H9 (cell line): ENCODE results near the gene UBE2E3. TPM values are rescaled to one million over a fixed set of nuclear protein-coding genes. Genes with fewer than 3 reads are reported as not detected.

Experiments used
- DNase-seq: peaks from one replicate; pipeline ENCODE4 v3.0.0-alpha.2; 2017
- H2AFZ ChIP-seq: one replicate; pipeline ENCODE4 v1.6.1; 2013; ENCODE audit warnings: mild to moderate bottlenecking, low read length, control low read depth, moderate library complexity
- H2AK5ac ChIP-seq: 2 replicates; pipeline ENCODE4 v1.6.1; 2013; ENCODE audit warnings: low read length, control low read depth, mixed read lengths; ENCODE audit not compliant: insufficient read length
- H2BK120ac ChIP-seq: one replicate; pipeline ENCODE4 v1.6.1; 2013; ENCODE audit warnings: low read depth, mild to moderate bottlenecking, low read length, control low read depth, inconsistent platforms; ENCODE audit not compliant: poor library complexity, severe bottlenecking
- H2BK12ac ChIP-seq: 2 replicates; pipeline ENCODE4 v1.6.1; 2013; ENCODE audit warnings: low read length, control low read depth, mixed read lengths, low read depth; ENCODE audit not compliant: insufficient read length
- H2BK15ac ChIP-seq: 2 replicates; pipeline ENCODE4 v1.6.1; 2013; ENCODE audit warnings: low read depth, low read length, control low read depth
- H2BK20ac ChIP-seq: one replicate; pipeline ENCODE4 v1.6.1; 2013; ENCODE audit warnings: low read depth, mild to moderate bottlenecking, low read length, control low read depth, inconsistent platforms; ENCODE audit not compliant: poor library complexity, severe bottlenecking
- H2BK5ac ChIP-seq: 2 replicates; pipeline ENCODE4 v1.6.1; 2013; ENCODE audit warnings: low read length, control low read depth, mixed read lengths; ENCODE audit not compliant: insufficient read length
- H3K14ac ChIP-seq: 2 replicates; pipeline ENCODE4 v1.6.1; 2013; ENCODE audit warnings: low read length, control low read depth; ENCODE audit not compliant: insufficient read depth
- H3K18ac ChIP-seq: 2 replicates; pipeline ENCODE4 v1.6.1; 2013; ENCODE audit warnings: low read depth, mild to moderate bottlenecking, mixed read lengths, low read length, control low read depth; ENCODE audit not compliant: insufficient read length
- H3K23ac ChIP-seq: 2 replicates; pipeline ENCODE4 v1.6.1; 2013; ENCODE audit warnings: low read length, control low read depth, mixed read lengths, low read depth; ENCODE audit not compliant: insufficient read length
- H3K23me2 ChIP-seq: 2 replicates; pipeline ENCODE4 v1.6.1; 2013; ENCODE audit warnings: low read depth, mild to moderate bottlenecking, mixed read lengths, low read length, control low read depth; ENCODE audit not compliant: insufficient read length, poor library complexity, severe bottlenecking
- H3K27ac ChIP-seq: 2 replicates; pipeline ENCODE4 v1.5.1; 2013; ENCODE audit warnings: low read length, control low read depth, mixed read lengths, low read depth; ENCODE audit not compliant: insufficient read length
- H3K27me3 ChIP-seq: 2 replicates; pipeline ENCODE4 v1.6.1; 2013; ENCODE audit warnings: low read length, control low read depth, inconsistent platforms; ENCODE audit not compliant: insufficient read depth
- H3K4ac ChIP-seq: 2 replicates; pipeline ENCODE4 v1.6.1; 2013; ENCODE audit warnings: low read depth, mild to moderate bottlenecking, control low read depth, inconsistent platforms, low read length, moderate library complexity
- H3K4me1 ChIP-seq: 2 replicates; pipeline ENCODE4 v1.6.1; 2013; ENCODE audit warnings: low read length, control low read depth, inconsistent platforms; ENCODE audit not compliant: insufficient read depth
- H3K4me2 ChIP-seq: 2 replicates; pipeline ENCODE4 v1.6.1; 2013; ENCODE audit warnings: low read length, control low read depth, mixed read lengths; ENCODE audit not compliant: insufficient read length, insufficient read depth
- H3K56ac ChIP-seq: 2 replicates; pipeline ENCODE4 v1.6.1; 2013; ENCODE audit warnings: low read depth, mild to moderate bottlenecking, mixed read lengths, low read length, control low read depth; ENCODE audit not compliant: insufficient read length
- H3K79me1 ChIP-seq: 2 replicates; pipeline ENCODE4 v1.6.1; 2013; ENCODE audit warnings: low read depth, mild to moderate bottlenecking, moderate library complexity, low read length, control low read depth, inconsistent platforms; ENCODE audit not compliant: insufficient read depth, poor library complexity, severe bottlenecking
- H3K79me2 ChIP-seq: 2 replicates; pipeline ENCODE4 v1.6.1; 2013; ENCODE audit warnings: low read length, control low read depth, inconsistent platforms; ENCODE audit not compliant: insufficient read depth
- H3K9ac ChIP-seq: 2 replicates; pipeline ENCODE4 v1.6.1; 2013; ENCODE audit warnings: low read length, control low read depth, mixed read lengths; ENCODE audit not compliant: insufficient read length; ENCODE audit errors: extremely low read depth
- H3K9me3 ChIP-seq: one replicate; pipeline ENCODE4 v1.6.1; 2013; ENCODE audit warnings: low read depth, low read length, inconsistent platforms; ENCODE audit not compliant: control insufficient read depth
- H3T11ph ChIP-seq: one replicate; pipeline ENCODE4 v1.6.1; 2013; ENCODE audit warnings: mild to moderate bottlenecking, low read length, control low read depth, inconsistent platforms
- H4K20me1 ChIP-seq: one replicate; pipeline ENCODE4 v1.6.1; 2013; ENCODE audit not compliant: control insufficient read depth, insufficient read length, insufficient read depth
- H4K5ac ChIP-seq: 2 replicates; pipeline ENCODE4 v1.6.1; 2013; ENCODE audit warnings: low read depth, mild to moderate bottlenecking, mixed read lengths, low read length, control low read depth; ENCODE audit not compliant: insufficient read length
- H4K8ac ChIP-seq: replicated peaks from 2 replicates; pipeline ENCODE4 v1.6.1; 2013; ENCODE audit warnings: low read length, control low read depth, mixed read lengths, low read depth; ENCODE audit not compliant: insufficient read length
- H4K91ac ChIP-seq: 2 replicates; pipeline ENCODE4 v1.6.1; 2013; ENCODE audit warnings: low read depth, mild to moderate bottlenecking, moderate library complexity, mixed read lengths, low read length, control low read depth; ENCODE audit not compliant: insufficient read length
- H3K27ac Mint-ChIP-seq, 3 experiments: 2 replicates in 2 of 3; 3 replicates in 1 of 3; pipeline ENCODE4 v1.8.0; 2020 to 2021; ENCODE audit warnings: mixed read lengths in 3 of 3, mild to moderate bottlenecking in 1 of 3, moderate library complexity in 1 of 3
- H3K27me3 Mint-ChIP-seq: 2 replicates; pipeline ENCODE4 v1.8.0; 2021; ENCODE audit warnings: low read depth, mild to moderate bottlenecking, moderate library complexity, mixed read lengths
- H3K36me3 Mint-ChIP-seq, 3 experiments: 2 replicates in 2 of 3; 3 replicates in 1 of 3; pipeline ENCODE4 v1.8.0; 2020 to 2021; ENCODE audit warnings: low read depth in 3 of 3, mixed read lengths in 3 of 3; ENCODE audit not compliant: insufficient read depth in 1 of 3
- H3K4me1 Mint-ChIP-seq, 2 experiments: 2 replicates each; pipeline ENCODE4 v1.8.0; 2020; ENCODE audit warnings: mixed read lengths in 2 of 2
- H3K4me3 Mint-ChIP-seq, 2 experiments: 2 replicates in 1 of 2; 3 replicates in 1 of 2; pipeline ENCODE4 v1.8.0; 2020 to 2021; ENCODE audit warnings: mild to moderate bottlenecking in 2 of 2, mixed read lengths in 2 of 2, moderate library complexity in 1 of 2
- H3K9me3 Mint-ChIP-seq, 2 experiments: 2 replicates in 1 of 2; 3 replicates in 1 of 2; pipeline ENCODE4 v1.8.0; 2020; ENCODE audit warnings: mild to moderate bottlenecking in 2 of 2, mixed read lengths in 2 of 2, moderate library complexity in 1 of 2
- CTCF ChIP-seq: fragments of 200-600 bp; sonication (generic); conservative IDR thresholded peaks from 3 replicates; pipeline ENCODE4 v1.8.0; 2021; ENCODE audit warnings: antibody characterized with exemption, mild to moderate bottlenecking
- WGBS: extraction: QIAGEN DNeasy Blood & Tissue Kit; methylation state at CpG from one replicate; pipeline ENCODE4 v1.1.7; 2013; ENCODE audit warnings: missing lambda C conversion rate, low lambda C conversion rate, mixed read lengths; ENCODE audit not compliant: insufficient read length; ENCODE audit errors: extremely low coverage; 5-methylcytosine and 5-hydroxymethylcytosine counted together
- total RNA-seq: library from RNA; stranded (reverse); gene quantifications from 2 replicates; pipeline ENCODE4 v1.2.1, GENCODE V29; 2021

Gene UBE2E3
- total RNA-seq, 1 experiment from 2014 or later: 89.1 TPM

- Mint-ChIP-seq H3K4me1 (peaks cover 3 to 4% of the 10 kb centered on the region in 2 experiments; a peak in 2 of 4 replicates), H3K9me3 (no peaks in the 10 kb centered on the region)
These were observed 33.2 kb upstream of the UBE2E3 start for GRCh38 chr2:180947208-180947689.

More at GRCh38 chr2:180947208-180947689, 33.2 kb upstream of the UBE2E3 start:
- Histone ChIP-seq H2AFZ (no peak overlapping the region), H3K9me3 (no peaks in the 10 kb centered on the region), H2BK12ac (no peak overlapping the region), H3K27ac (no peak overlapping the region), H3T11ph (no peak overlapping the region), H4K20me1 (no peaks in the 10 kb centered on the region), H3K23ac (no peak overlapping the region), H3K9ac (no peak overlapping the region), H2BK20ac (no peak overlapping the region), H4K91ac (no peak overlapping the region), H2BK15ac (no peak overlapping the region), H3K23me2 (no peaks in the 10 kb centered on the region), H3K18ac (no peak overlapping the region), H3K79me2 (no peaks in the 10 kb centered on the region), H4K8ac (no peak overlapping the region), H2AK5ac (no peak overlapping the region), H3K56ac (no peak overlapping the region), H2BK120ac (no peak overlapping the region), H4K5ac (no peak overlapping the region), H3K4me1 (no peaks in the 10 kb centered on the region), H3K14ac (no peak overlapping the region), H2BK5ac (no peak overlapping the region), H3K4me2 (no peak overlapping the region), H3K79me1 (no peaks in the 10 kb centered on the region), H3K27me3 (no peaks in the 10 kb centered on the region), H3K4ac (no peak overlapping the region)
- WGBS: no CpG with 5 or more reads among the region's 1 CpG
- no peak overlapping the region for H3K4me3 Mint-ChIP-seq
- no peak for DNase-seq
- no peak for TF ChIP-seq CTCF
- no peaks in the 10 kb centered on the region for H3K27me3 Mint-ChIP-seq
- H3K36me3 Mint-ChIP-seq: no peaks in the 10 kb centered on the region
- H3K27ac Mint-ChIP-seq: no peak overlapping the region; a peak in 1 of 7 replicates
